ENCODE results near the gene SYP.

The SYP gene

GRCh38 chrX:49212209-49212608, 12.2 kb upstream of the SYP start:
- TF ChIP-seq CTCF (IDR thresholded peaks at IDR 0.05; ENCODE audit: low read depth, low read length, missing control alignments): no peak
- in situ Hi-C loops (cut with HindIII; ENCODE audit: low sequenced_read_pairs): no loop called here
- DNase-seq (ENCODE audit: low read depth): no peak
- H3K4me3 ChIP-seq (ENCODE audit: low read depth, low read length): no peak overlapping the region

- no peak overlapping the region for H3K4me3 ChIP-seq (ENCODE audit: low read depth, low read length)
- no peak for TF ChIP-seq CTCF (IDR thresholded peaks at IDR 0.05; ENCODE audit: low read depth, low read length, missing control alignments)
- in situ Hi-C loops (cut with HindIII; ENCODE audit: low sequenced_read_pairs): no loop called here
- DNase-seq (ENCODE audit: low read depth): no peak
These were observed 11.1 kb upstream of the SYP start for GRCh38 chrX:49211074-49211473.

GRCh38 chrX:49210406-49210805, 10.4 kb upstream of the SYP start:
- no peak for TF ChIP-seq CTCF (IDR thresholded peaks at IDR 0.05; ENCODE audit: low read depth, low read length, missing control alignments)
- H3K4me3 ChIP-seq (ENCODE audit: low read depth, low read length): no peak overlapping the region
- no peak for DNase-seq (ENCODE audit: low read depth)
- in situ Hi-C loops (cut with HindIII; ENCODE audit: low sequenced_read_pairs): no loop called here

GRCh38 chrX:49209434-49210251, 9.7 kb upstream of the SYP start:
- no peak for TF ChIP-seq CTCF (IDR thresholded peaks at IDR 0.05; ENCODE audit: low read depth, low read length, missing control alignments)
- H3K4me3 ChIP-seq (ENCODE audit: low read depth, low read length): no peak overlapping the region
- in situ Hi-C loops (cut with HindIII; ENCODE audit: low sequenced_read_pairs): no loop called here
- DNase-seq (ENCODE audit: low read depth): no peak

GRCh38 chrX:49208399-49208798, 8.4 kb upstream of the SYP start:
- no peak for TF ChIP-seq CTCF (IDR thresholded peaks at IDR 0.05; ENCODE audit: low read depth, low read length, missing control alignments)
- in situ Hi-C loops (cut with HindIII; ENCODE audit: low sequenced_read_pairs): no loop called here
- no peak overlapping the region for H3K4me3 ChIP-seq (ENCODE audit: low read depth, low read length)
- no peak for DNase-seq (ENCODE audit: low read depth)

GRCh38 chrX:49206543-49206942, 6.5 kb upstream of the SYP start:
- DNase-seq (ENCODE audit: low read depth): no peak
- TF ChIP-seq CTCF (IDR thresholded peaks at IDR 0.05; ENCODE audit: low read depth, low read length, missing control alignments): no peak
- in situ Hi-C loops (cut with HindIII; ENCODE audit: low sequenced_read_pairs): no loop called here
- H3K4me3 ChIP-seq (ENCODE audit: low read depth, low read length): no peak overlapping the region
